ENCODE measurements around the gene CALML3. TPM values are rescaled to one million over a fixed set of nuclear protein-coding genes. Genes with fewer than 3 reads are reported as not detected.

The CALML3 gene
- total and polyA plus RNA-seq, 2 of the 13 experiments (the other 11 are each of a cell fraction or from before 2014, with no cell fraction given) = not detected

- no peak for FAIRE-seq
These were observed 20.4 kb upstream of the CALML3 start for GRCh38 chr10:5504146-5505072.

GRCh38 chr10:5506246-5506645 lies 18.5 kb upstream of the CALML3 start:
- H3K79me2 ChIP-seq (ENCODE audit: insufficient read depth, low read length) = no peaks in the 10 kb centered on the region
- H3K27ac ChIP-seq (ENCODE audit: extremely low read length, insufficient read depth, low read length) = no peak overlapping the region
- H3K4me2 ChIP-seq (ENCODE audit: low read depth, low read length) = no peak overlapping the region
- H2AFZ ChIP-seq (ENCODE audit: low read length) = no peak overlapping the region
- WGBS (ENCODE audit: low lambda C conversion rate) = 8% methylated on average over 2 of the region's 2 CpGs
- TF ChIP-seq KLF12 (CRISPR knock-in tag; IDR thresholded peaks at IDR 0.05; ENCODE audit: borderline replicate concordance) (no peak), ZNF484 (CRISPR knock-in tag; IDR thresholded peaks at IDR 0.05; ENCODE audit: borderline replicate concordance, low read depth) (no peak), ZNF605 (CRISPR knock-in tag; IDR thresholded peaks at IDR 0.05) (no peak), PAX8 (CRISPR knock-in tag; IDR thresholded peaks at IDR 0.05; ENCODE audit: borderline replicate concordance) (no peak), HNF4A (CRISPR knock-in tag; IDR thresholded peaks at IDR 0.05) (no peak)
- TF ChIP-seq, protein P1, sequence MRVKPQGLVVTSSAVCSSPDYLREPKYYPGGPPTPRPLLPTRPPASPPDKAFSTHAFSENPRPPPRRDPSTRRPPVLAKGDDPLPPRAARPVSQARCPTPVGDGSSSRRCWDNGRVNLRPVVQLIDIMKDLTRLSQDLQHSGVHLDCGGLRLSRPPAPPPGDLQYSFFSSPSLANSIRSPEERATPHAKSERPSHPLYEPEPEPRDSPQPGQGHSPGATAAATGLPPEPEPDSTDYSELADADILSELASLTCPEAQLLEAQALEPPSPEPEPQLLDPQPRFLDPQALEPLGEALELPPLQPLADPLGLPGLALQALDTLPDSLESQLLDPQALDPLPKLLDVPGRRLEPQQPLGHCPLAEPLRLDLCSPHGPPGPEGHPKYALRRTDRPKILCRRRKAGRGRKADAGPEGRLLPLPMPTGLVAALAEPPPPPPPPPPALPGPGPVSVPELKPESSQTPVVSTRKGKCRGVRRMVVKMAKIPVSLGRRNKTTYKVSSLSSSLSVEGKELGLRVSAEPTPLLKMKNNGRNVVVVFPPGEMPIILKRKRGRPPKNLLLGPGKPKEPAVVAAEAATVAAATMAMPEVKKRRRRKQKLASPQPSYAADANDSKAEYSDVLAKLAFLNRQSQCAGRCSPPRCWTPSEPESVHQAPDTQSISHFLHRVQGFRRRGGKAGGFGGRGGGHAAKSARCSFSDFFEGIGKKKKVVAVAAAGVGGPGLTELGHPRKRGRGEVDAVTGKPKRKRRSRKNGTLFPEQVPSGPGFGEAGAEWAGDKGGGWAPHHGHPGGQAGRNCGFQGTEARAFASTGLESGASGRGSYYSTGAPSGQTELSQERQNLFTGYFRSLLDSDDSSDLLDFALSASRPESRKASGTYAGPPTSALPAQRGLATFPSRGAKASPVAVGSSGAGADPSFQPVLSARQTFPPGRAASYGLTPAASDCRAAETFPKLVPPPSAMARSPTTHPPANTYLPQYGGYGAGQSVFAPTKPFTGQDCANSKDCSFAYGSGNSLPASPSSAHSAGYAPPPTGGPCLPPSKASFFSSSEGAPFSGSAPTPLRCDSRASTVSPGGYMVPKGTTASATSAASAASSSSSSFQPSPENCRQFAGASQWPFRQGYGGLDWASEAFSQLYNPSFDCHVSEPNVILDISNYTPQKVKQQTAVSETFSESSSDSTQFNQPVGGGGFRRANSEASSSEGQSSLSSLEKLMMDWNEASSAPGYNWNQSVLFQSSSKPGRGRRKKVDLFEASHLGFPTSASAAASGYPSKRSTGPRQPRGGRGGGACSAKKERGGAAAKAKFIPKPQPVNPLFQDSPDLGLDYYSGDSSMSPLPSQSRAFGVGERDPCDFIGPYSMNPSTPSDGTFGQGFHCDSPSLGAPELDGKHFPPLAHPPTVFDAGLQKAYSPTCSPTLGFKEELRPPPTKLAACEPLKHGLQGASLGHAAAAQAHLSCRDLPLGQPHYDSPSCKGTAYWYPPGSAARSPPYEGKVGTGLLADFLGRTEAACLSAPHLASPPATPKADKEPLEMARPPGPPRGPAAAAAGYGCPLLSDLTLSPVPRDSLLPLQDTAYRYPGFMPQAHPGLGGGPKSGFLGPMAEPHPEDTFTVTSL (CRISPR knock-in tag; IDR thresholded peaks at IDR 0.05; ENCODE audit: borderline replicate concordance) = no peak
- in situ Hi-C loops (cut with HindIII; ENCODE audit: extremely low pct_ligation_motif_present, low pct_unique_long_range_greater_than_20kb) (no loop called here), intact Hi-C loops (cut with micrococcal nuclease; ENCODE audit: unreplicated experiment) (no loop called here)
- H3K9me3 ChIP-seq (ENCODE audit: low read length) = no peaks in the 10 kb centered on the region
- peaks cover 51% of the 10 kb centered on the region for H3K4me1 ChIP-seq (ENCODE audit: insufficient read depth, low read length)
- CTCF ChIA-PET (ENCODE audit: low intra/inter-chr PET ratio, low total read pairs) = no interaction called here
- no peak overlapping the region for H3K4me3 ChIP-seq (replicated peaks in 1 of 3; ENCODE audit: insufficient read depth in 1 of 3, low read depth in 2 of 3, low read length in 3 of 3)
- ATAC-seq (no peak), FAIRE-seq (no peak), DNase-seq (ENCODE audit: low spot score) (no peak)
- peaks cover 13 to 57% of the 10 kb centered on the region in 2 experiments for H3K27me3 ChIP-seq (ENCODE audit: control insufficient read depth in 1 of 2, insufficient read depth in 2 of 2, low read length in 2 of 2)
- no peak overlapping the region for H3K9ac ChIP-seq (ENCODE audit: insufficient read depth, low read depth, low read length)
- no peaks in the 10 kb centered on the region for H3K36me3 ChIP-seq (replicated peaks in 1 of 2; ENCODE audit: control insufficient read depth in 1 of 2, insufficient read depth in 2 of 2, low read length in 2 of 2)
- POLR2A ChIA-PET = no interaction called here
- no peaks in the 10 kb centered on the region for H4K20me1 ChIP-seq (ENCODE audit: insufficient read depth, low read length)
- no TSS peak for BruUV-seq (replicated peaks)

More at GRCh38 chr10:5504146-5505072, 20.4 kb upstream of the CALML3 start:
- ChIA-PET CTCF (ENCODE audit: low intra/inter-chr PET ratio, low total read pairs) (no interaction called here), POLR2A (no interaction called here)
- H3K27me3 ChIP-seq (ENCODE audit: control insufficient read depth in 1 of 2, insufficient read depth in 2 of 2, low read length in 2 of 2) = peaks cover 12 to 66% of the 10 kb centered on the region in 2 experiments
- intact Hi-C loops (cut with micrococcal nuclease; ENCODE audit: unreplicated experiment) = no loop called here
- H2AFZ ChIP-seq (ENCODE audit: low read length) = no peak overlapping the region
- H3K9ac ChIP-seq (ENCODE audit: insufficient read depth, low read depth, low read length) = no peak overlapping the region
- H3K36me3 ChIP-seq (replicated peaks in 1 of 2; ENCODE audit: control insufficient read depth in 1 of 2, insufficient read depth in 2 of 2, low read length in 2 of 2) = no peaks in the 10 kb centered on the region
- no peak overlapping the region for H3K27ac ChIP-seq (ENCODE audit: extremely low read length, insufficient read depth, low read length)
- H3K4me2 ChIP-seq (ENCODE audit: low read depth, low read length) = no peak overlapping the region
- no peaks in the 10 kb centered on the region for H4K20me1 ChIP-seq (ENCODE audit: insufficient read depth, low read length)
- BruUV-seq (replicated peaks) = no TSS peak
- in situ Hi-C loops (cut with HindIII; ENCODE audit: extremely low pct_ligation_motif_present, low pct_unique_long_range_greater_than_20kb) = no loop called here
- TF ChIP-seq ZNF768 (CRISPR knock-in tag; IDR thresholded peaks at IDR 0.05) (peak; percentile 58), CHD2 (IDR thresholded peaks at IDR 0.05; ENCODE audit: low read depth, low read length) (no peak), ZNF17 (CRISPR knock-in tag; IDR thresholded peaks at IDR 0.05) (no peak), THAP11 (CRISPR knock-in tag; IDR thresholded peaks at IDR 0.05) (no peak)
- 52% methylated on average over 10 of the region's 18 CpGs for WGBS (ENCODE audit: low lambda C conversion rate)
- DNase-seq (ENCODE audit: low spot score) (no peak), ATAC-seq (no peak)
- H3K9me3 ChIP-seq (ENCODE audit: low read length) = no peaks in the 10 kb centered on the region
- peaks cover 69% of the 10 kb centered on the region for H3K4me1 ChIP-seq (ENCODE audit: insufficient read depth, low read length)
- no peak overlapping the region for H3K4me3 ChIP-seq (replicated peaks in 1 of 3; ENCODE audit: insufficient read depth in 1 of 3, low read depth in 2 of 3, low read length in 3 of 3)
- H3K79me2 ChIP-seq (ENCODE audit: insufficient read depth, low read length) = no peaks in the 10 kb centered on the region

All from HepG2 (cell line).